Neural cell (in vitro differentiated cells): Measurements from ENCODE around the gene DNAJB8. TPM values are rescaled to one million over a fixed set of nuclear protein-coding genes. Genes with fewer than 3 reads are reported as not detected.

Source experiments
- H2AFZ ChIP-seq: fragments of 200-600, 300-800 bp; sonication (generic), shearing (Covaris generic); 2 replicates; pipeline ENCODE4 v1.6.0; 2014; ENCODE audit warnings: low read depth, mild to moderate bottlenecking, antibody characterized with exemption, low read length, moderate library complexity
- H3F3A ChIP-seq: fragments of 200-600 bp; shearing (Covaris generic); 2 replicates; pipeline ENCODE4 v1.6.1; 2016; ENCODE audit warnings: mild to moderate bottlenecking, moderate library complexity, mixed read lengths, antibody characterized with exemption, low read length; ENCODE audit not compliant: insufficient read depth, poor library complexity, severe bottlenecking
- H3K27ac ChIP-seq: fragments of 200-600, 300-800 bp; sonication (generic), shearing (Covaris generic); 2 replicates; pipeline ENCODE4 v1.5.1; 2014; ENCODE audit warnings: mild to moderate bottlenecking, low read length, moderate library complexity
- H3K27me3 ChIP-seq: fragments of 300-800, 200-600 bp; sonication (generic), shearing (Covaris generic); 2 replicates; pipeline ENCODE4 v1.6.0; 2014; ENCODE audit warnings: mild to moderate bottlenecking, low read depth, low read length, moderate library complexity; ENCODE audit not compliant: insufficient read depth
- H3K36me3 ChIP-seq: fragments of 300-800, 200-600 bp; sonication (generic), shearing (Covaris generic); 2 replicates; pipeline ENCODE4 v1.5.1; 2014; ENCODE audit warnings: mild to moderate bottlenecking, antibody characterized with exemption, low read length, moderate library complexity; ENCODE audit not compliant: insufficient read depth
- H3K4me2 ChIP-seq: fragments of 300-800, 200-600 bp; sonication (generic), shearing (Covaris generic); 2 replicates; pipeline ENCODE4 v1.6.0; 2014; ENCODE audit warnings: mild to moderate bottlenecking, low read length
- H3K4me3 ChIP-seq: fragments of 300-800, 200-600 bp; sonication (generic), shearing (Covaris generic); 2 replicates; pipeline ENCODE4 v1.5.1; 2014; ENCODE audit warnings: mild to moderate bottlenecking, low read length, moderate library complexity
- H3K79me2 ChIP-seq: fragments of 200-600 bp; shearing (Covaris generic); replicated peaks from 2 replicates; pipeline ENCODE4 v1.6.0; 2014; ENCODE audit warnings: mild to moderate bottlenecking, low read length, moderate library complexity; ENCODE audit not compliant: insufficient read depth
- H3K9ac ChIP-seq: fragments of 300-800, 200-600 bp; sonication (generic), shearing (Covaris generic); 2 replicates; pipeline ENCODE4 v1.6.1; 2016; ENCODE audit warnings: mild to moderate bottlenecking, low read length, mixed read lengths
- H3K9me2 ChIP-seq: fragments of 200-600 bp; shearing (Covaris generic); 2 replicates; pipeline ENCODE4 v1.6.1; 2016; ENCODE audit warnings: mild to moderate bottlenecking, low read length, mixed read lengths; ENCODE audit not compliant: insufficient read depth
- H3K9me3 ChIP-seq: fragments of 200-600, 300-800 bp; sonication (generic), shearing (Covaris generic); 2 replicates; pipeline ENCODE4 v1.6.1; 2016; ENCODE audit warnings: mild to moderate bottlenecking, mixed run types, low read length, moderate library complexity, mixed read lengths
- H4K20me1 ChIP-seq: fragments of 200-600 bp; shearing (Covaris generic); 2 replicates; pipeline ENCODE4 v1.6.1; 2016; ENCODE audit warnings: mild to moderate bottlenecking, mixed run types; ENCODE audit not compliant: insufficient read depth
- EP300 ChIP-seq: fragments of 450-650 bp; conservative IDR thresholded peaks from 2 replicates; pipeline ENCODE4 v1.6.1; 2014; ENCODE audit warnings: antibody characterized with exemption, mild to moderate bottlenecking, moderate library complexity; ENCODE audit not compliant: poor library complexity, severe bottlenecking
- EZH2 ChIP-seq: fragments of 200-600, 300-800 bp; shearing (Covaris generic), sonication (generic); IDR thresholded peaks from 2 replicates; pipeline ENCODE4 v1.6.1; 2014; ENCODE audit warnings: antibody characterized with exemption, low read length, borderline replicate concordance, mild to moderate bottlenecking; ENCODE audit not compliant: insufficient read depth, poor library complexity, severe bottlenecking
- MXI1 ChIP-seq: fragments of 450-650 bp; conservative IDR thresholded peaks from 2 replicates; pipeline ENCODE4 v1.6.1; 2014; ENCODE audit warnings: antibody characterized with exemption, mild to moderate bottlenecking; ENCODE audit not compliant: poor library complexity, severe bottlenecking
- POLR2AphosphoS5 ChIP-seq: IDR thresholded peaks from 2 replicates; pipeline ENCODE4 v1.6.1; 2012
- RAD21 ChIP-seq: fragments of 450-650 bp; conservative IDR thresholded peaks from 2 replicates; pipeline ENCODE4 v1.6.1; 2014; ENCODE audit warnings: antibody characterized with exemption, mild to moderate bottlenecking, moderate library complexity
- SMC3 ChIP-seq: fragments of 450-650 bp; conservative IDR thresholded peaks from 2 replicates; pipeline ENCODE4 v1.6.1; 2014; ENCODE audit warnings: antibody characterized with exemption, mild to moderate bottlenecking, moderate library complexity; ENCODE audit not compliant: poor library complexity
- TAF1 ChIP-seq: IDR thresholded peaks from 2 replicates; pipeline ENCODE4 v1.6.1; 2012; ENCODE audit warnings: low read depth
- polyA plus RNA-seq: library from polyadenylated mRNA; depleted of rRNA; stranded (reverse); fragments of >200 nt; gene quantifications from 2 replicates; pipeline ENCODE4 v1.2.3, GENCODE V29; 2014
- TF ChIP-seq, protein P1 (sequence below): fragments of 450-650 bp; IDR thresholded peaks from 2 replicates; pipeline ENCODE4 v1.5.1; 2014; ENCODE audit warnings: antibody characterized with exemption, mild to moderate bottlenecking, moderate library complexity; ENCODE audit not compliant: poor library complexity, severe bottlenecking
- TF ChIP-seq, protein P2 (sequence below): IDR thresholded peaks from 2 replicates; pipeline ENCODE4 v1.6.1; 2012; ENCODE audit warnings: borderline replicate concordance

Gene DNAJB8
- polyA plus RNA-seq, 1 donor from 2014 or later = not detected

- Histone ChIP-seq H3K27ac (no peak overlapping the region), H3K27me3 (no peaks in the 10 kb centered on the region), H3K36me3 (no peaks in the 10 kb centered on the region), H3F3A (no peaks in the 10 kb centered on the region), H3K9me2 (no peaks in the 10 kb centered on the region), H3K4me3 (no peak overlapping the region), H4K20me1 (no peaks in the 10 kb centered on the region), H3K9ac (no peak overlapping the region), H2AFZ (no peak overlapping the region), H3K9me3 (no peaks in the 10 kb centered on the region), H3K79me2 (no peaks in the 10 kb centered on the region), H3K4me2 (no peak overlapping the region)
- no peak for TF ChIP-seq MXI1
- no peak for TF ChIP-seq RAD21
- TF ChIP-seq EP300 = no peak
- TF ChIP-seq EZH2 = no peak
- TF ChIP-seq, protein P1, sequence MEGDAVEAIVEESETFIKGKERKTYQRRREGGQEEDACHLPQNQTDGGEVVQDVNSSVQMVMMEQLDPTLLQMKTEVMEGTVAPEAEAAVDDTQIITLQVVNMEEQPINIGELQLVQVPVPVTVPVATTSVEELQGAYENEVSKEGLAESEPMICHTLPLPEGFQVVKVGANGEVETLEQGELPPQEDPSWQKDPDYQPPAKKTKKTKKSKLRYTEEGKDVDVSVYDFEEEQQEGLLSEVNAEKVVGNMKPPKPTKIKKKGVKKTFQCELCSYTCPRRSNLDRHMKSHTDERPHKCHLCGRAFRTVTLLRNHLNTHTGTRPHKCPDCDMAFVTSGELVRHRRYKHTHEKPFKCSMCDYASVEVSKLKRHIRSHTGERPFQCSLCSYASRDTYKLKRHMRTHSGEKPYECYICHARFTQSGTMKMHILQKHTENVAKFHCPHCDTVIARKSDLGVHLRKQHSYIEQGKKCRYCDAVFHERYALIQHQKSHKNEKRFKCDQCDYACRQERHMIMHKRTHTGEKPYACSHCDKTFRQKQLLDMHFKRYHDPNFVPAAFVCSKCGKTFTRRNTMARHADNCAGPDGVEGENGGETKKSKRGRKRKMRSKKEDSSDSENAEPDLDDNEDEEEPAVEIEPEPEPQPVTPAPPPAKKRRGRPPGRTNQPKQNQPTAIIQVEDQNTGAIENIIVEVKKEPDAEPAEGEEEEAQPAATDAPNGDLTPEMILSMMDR = no peak
- TF ChIP-seq POLR2AphosphoS5 = no peak
- no peak for TF ChIP-seq TAF1
- TF ChIP-seq SMC3 = no peak
- TF ChIP-seq, protein P2, sequence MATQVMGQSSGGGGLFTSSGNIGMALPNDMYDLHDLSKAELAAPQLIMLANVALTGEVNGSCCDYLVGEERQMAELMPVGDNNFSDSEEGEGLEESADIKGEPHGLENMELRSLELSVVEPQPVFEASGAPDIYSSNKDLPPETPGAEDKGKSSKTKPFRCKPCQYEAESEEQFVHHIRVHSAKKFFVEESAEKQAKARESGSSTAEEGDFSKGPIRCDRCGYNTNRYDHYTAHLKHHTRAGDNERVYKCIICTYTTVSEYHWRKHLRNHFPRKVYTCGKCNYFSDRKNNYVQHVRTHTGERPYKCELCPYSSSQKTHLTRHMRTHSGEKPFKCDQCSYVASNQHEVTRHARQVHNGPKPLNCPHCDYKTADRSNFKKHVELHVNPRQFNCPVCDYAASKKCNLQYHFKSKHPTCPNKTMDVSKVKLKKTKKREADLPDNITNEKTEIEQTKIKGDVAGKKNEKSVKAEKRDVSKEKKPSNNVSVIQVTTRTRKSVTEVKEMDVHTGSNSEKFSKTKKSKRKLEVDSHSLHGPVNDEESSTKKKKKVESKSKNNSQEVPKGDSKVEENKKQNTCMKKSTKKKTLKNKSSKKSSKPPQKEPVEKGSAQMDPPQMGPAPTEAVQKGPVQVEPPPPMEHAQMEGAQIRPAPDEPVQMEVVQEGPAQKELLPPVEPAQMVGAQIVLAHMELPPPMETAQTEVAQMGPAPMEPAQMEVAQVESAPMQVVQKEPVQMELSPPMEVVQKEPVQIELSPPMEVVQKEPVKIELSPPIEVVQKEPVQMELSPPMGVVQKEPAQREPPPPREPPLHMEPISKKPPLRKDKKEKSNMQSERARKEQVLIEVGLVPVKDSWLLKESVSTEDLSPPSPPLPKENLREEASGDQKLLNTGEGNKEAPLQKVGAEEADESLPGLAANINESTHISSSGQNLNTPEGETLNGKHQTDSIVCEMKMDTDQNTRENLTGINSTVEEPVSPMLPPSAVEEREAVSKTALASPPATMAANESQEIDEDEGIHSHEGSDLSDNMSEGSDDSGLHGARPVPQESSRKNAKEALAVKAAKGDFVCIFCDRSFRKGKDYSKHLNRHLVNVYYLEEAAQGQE = no peak
These were observed 13.0 kb downstream of the DNAJB8 start for GRCh38 chr3:128453501-128454309.

- H3K9me2 ChIP-seq = no peaks in the 10 kb centered on the region
- no peak for TF ChIP-seq EZH2
- no peak for TF ChIP-seq EP300
- TF ChIP-seq TAF1 = no peak
- no peak for TF ChIP-seq SMC3
- TF ChIP-seq MXI1 = no peak
- TF ChIP-seq, protein P2 = no peak
- TF ChIP-seq, protein P1 = no peak
- TF ChIP-seq RAD21 = no peak
- TF ChIP-seq POLR2AphosphoS5 = no peak
- no peaks in the 10 kb centered on the region for H3K9me3 ChIP-seq
- H3F3A ChIP-seq = no peaks in the 10 kb centered on the region
- H3K9ac ChIP-seq = no peak overlapping the region
- no peak overlapping the region for H3K27ac ChIP-seq
- H2AFZ ChIP-seq = no peak overlapping the region
- no peaks in the 10 kb centered on the region for H3K79me2 ChIP-seq
- H3K36me3 ChIP-seq = no peaks in the 10 kb centered on the region
- H3K4me2 ChIP-seq = no peak overlapping the region
- no peaks in the 10 kb centered on the region for H4K20me1 ChIP-seq
- H3K4me3 ChIP-seq = no peak overlapping the region
- H3K27me3 ChIP-seq = no peaks in the 10 kb centered on the region
These were observed 13.9 kb downstream of the DNAJB8 start for GRCh38 chr3:128452678-128453275.
